Skeletal muscle tissue (tissue), 4 donors: ENCODE data around the gene ATG12. TPM values are rescaled to one million over a fixed set of nuclear protein-coding genes. Genes with fewer than 3 reads are reported as not detected.

Source experiments
- H3K27ac ChIP-seq: one replicate; pipeline ENCODE4 v1.7.0; 2013; ENCODE audit warnings: mild to moderate bottlenecking, low read depth, low read length, inconsistent platforms
- H3K27me3 ChIP-seq, 3 donors: one replicate each; pipeline ENCODE4 v1.7.0; 2013; ENCODE audit warnings: low read length in 3 of 3; ENCODE audit not compliant: control insufficient read depth in 3 of 3, insufficient read depth in 3 of 3
- H3K36me3 ChIP-seq, 3 donors: one replicate each; pipeline ENCODE4 v1.7.0; 2013; ENCODE audit warnings: low read length in 3 of 3; ENCODE audit not compliant: control insufficient read depth in 3 of 3, insufficient read depth in 3 of 3
- H3K4me1 ChIP-seq, 3 donors: one replicate each; pipeline ENCODE4 v1.7.0; 2013; ENCODE audit warnings: low read length in 3 of 3, mild to moderate bottlenecking in 3 of 3; ENCODE audit not compliant: control insufficient read depth in 3 of 3, insufficient read depth in 3 of 3
- H3K4me3 ChIP-seq, 3 donors: one replicate each; pipeline ENCODE4 v1.7.0; 2013; ENCODE audit warnings: low read length in 3 of 3
- H3K9ac ChIP-seq, 3 donors: one replicate each; pipeline ENCODE4 v1.7.0; 2013; ENCODE audit warnings: low read length in 3 of 3, mild to moderate bottlenecking in 3 of 3, moderate library complexity in 2 of 3, low read depth in 1 of 3
- H3K9me3 ChIP-seq, 3 donors: one replicate each; pipeline ENCODE4 v1.7.0; 2013; ENCODE audit warnings: low read length in 3 of 3; ENCODE audit not compliant: control insufficient read depth in 3 of 3
- total RNA-seq: library from RNA; depleted of rRNA; stranded (reverse); fragments of >200 nt; gene quantifications from one replicate; pipeline ENCODE4 v1.2.3, GENCODE V29; 2014
- donor health status: Osteomylitis.

ATG12 gene
- total RNA-seq, 1 donor from 2014 or later = 26.1 TPM

DNA sequence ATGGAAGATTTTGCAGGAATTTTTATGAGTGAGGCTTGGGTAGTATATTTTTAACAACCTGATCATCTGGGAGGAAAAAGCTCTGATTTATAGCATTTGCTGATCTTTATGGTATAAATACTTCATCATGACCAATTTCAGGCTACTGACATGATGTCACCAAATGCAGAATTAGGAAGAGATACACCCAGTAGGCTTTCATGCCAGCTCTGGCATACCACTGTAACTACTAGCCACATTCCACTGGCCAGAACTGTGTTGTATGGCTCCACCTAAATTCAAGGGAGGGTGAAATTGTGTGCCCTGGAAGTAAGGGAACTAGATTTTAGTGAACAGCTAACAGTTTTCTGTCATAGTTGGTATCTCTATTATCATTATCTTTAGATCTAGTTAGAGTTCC lies 18.0 kb upstream of the ATG12 start:
- Histone ChIP-seq H3K9me3 (peaks cover 0 to 2% (median 0%) of the 10 kb centered on the region in 3 donors), H3K4me1 (peaks cover 0 to 11% (median 11%) of the 10 kb centered on the region in 3 donors), H3K27me3 (no peaks in the 10 kb centered on the region), H3K9ac (no peak overlapping the region), H3K27ac (no peak overlapping the region), H3K4me3 (no peak overlapping the region), H3K36me3 (no peaks in the 10 kb centered on the region)

DNA sequence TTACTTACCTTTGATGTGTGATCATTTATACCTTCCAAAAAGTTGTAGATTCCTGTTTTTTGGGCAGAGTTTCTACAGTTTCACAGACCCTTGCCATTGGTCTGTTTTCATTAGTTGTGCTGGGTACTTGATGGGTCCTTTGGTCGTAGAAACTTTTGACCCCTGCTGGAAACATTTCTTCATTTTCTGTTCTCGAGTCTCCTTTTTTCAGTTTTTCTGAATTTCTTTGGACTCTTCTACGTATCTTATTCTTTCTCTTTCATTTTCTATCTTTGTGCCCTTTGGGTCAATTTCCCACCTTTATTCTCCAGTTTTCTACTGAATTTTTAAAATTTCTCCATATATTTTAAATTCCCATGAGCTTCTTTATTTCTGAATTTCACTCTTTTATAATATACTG lies 17.0 kb upstream of the ATG12 start:
- Histone ChIP-seq H3K9ac (no peak overlapping the region), H3K9me3 (no peaks in the 10 kb centered on the region), H3K27me3 (no peaks in the 10 kb centered on the region), H3K27ac (no peak overlapping the region), H3K36me3 (no peaks in the 10 kb centered on the region), H3K4me3 (no peak overlapping the region), H3K4me1 (peaks cover 0 to 11% (median 11%) of the 10 kb centered on the region in 3 donors)

DNA sequence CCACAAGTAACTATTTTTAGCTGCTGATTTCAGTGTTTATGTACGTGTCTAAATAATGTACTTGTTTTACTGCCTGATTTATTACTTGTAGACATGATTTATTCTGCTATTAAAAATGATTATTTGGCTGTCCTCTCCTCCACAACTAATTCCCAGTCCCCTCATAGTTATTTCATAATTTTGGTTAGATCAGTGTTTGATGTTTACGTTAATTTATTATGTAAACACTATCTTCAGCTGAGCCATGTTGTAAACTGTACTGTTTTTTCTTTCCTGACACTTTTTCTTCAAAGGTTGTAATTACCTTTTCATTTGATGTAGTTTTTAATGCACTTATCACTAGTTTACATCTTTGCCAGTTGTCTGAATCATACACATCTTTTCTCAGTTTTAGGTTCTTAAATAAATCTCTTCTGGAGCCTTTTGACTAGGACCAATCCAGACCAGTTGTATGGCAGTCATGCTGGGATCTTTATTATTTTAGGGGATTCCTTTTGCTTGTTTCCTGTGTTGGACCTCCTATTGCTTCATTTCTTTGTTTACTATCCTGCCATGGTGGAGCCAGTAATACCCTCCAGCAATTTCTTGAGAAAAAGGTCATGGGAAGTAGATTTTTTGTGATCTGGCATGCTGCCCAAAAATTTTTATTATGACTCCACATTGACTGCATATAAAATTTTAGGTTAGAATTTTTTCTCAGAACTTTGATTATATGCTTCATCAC lies 16.4 kb upstream of the ATG12 start:
- Histone ChIP-seq H3K4me3 (no peak overlapping the region), H3K9me3 (no peaks in the 10 kb centered on the region), H3K27ac (no peak overlapping the region), H3K9ac (peak overlapping the region in 1 of 3 donors; percentile 54), H3K36me3 (no peaks in the 10 kb centered on the region), H3K4me1 (peaks cover 0 to 11% (median 11%) of the 10 kb centered on the region in 3 donors), H3K27me3 (no peaks in the 10 kb centered on the region)

DNA sequence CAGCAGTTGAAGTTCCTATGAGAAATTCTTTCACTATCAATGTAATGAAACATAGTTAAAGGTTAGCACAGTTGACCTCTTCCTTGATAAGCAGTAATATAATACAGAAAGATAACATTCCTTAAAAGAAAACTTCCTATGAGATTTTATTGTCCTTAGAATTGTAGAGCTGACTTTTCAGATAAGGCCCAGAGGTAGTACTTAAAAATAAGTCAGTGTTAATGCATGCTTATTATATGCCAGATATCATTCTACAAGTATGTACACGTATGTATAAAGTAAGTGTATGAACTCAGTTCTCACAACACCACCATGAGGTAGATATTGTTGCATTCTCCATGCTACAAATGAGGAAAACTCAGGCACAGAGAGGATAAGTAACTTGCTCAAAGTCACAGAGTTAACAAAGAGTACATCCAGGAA lies 15.7 kb upstream of the ATG12 start:
- Histone ChIP-seq H3K4me1 (peaks cover 0 to 11% (median 11%) of the 10 kb centered on the region in 3 donors), H3K9me3 (no peaks in the 10 kb centered on the region), H3K27ac (no peak overlapping the region), H3K4me3 (no peak overlapping the region), H3K36me3 (no peaks in the 10 kb centered on the region), H3K9ac (peak overlapping the region in 1 of 3 donors; percentile 54), H3K27me3 (no peaks in the 10 kb centered on the region)

DNA sequence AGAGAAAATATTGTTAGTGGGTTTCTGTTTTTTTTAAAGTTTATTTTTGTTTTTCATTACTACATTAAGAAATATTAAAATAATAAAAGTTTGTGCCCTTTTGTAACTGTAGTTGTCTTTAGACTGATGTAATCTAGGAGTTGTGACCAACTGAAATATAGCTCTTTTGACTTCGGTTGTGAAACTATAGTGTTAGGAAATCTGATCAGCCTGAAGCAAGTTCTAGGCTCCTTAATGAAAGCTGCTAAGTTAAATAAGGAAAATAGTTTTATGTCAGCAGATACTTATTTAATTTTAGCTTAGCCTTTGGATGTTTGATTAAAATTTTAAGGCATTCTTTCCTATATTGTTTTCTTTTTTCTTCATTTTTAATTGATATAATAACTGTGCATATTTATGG lies 14.6 kb upstream of the ATG12 start:
- Histone ChIP-seq H3K27me3 (no peaks in the 10 kb centered on the region), H3K36me3 (no peaks in the 10 kb centered on the region), H3K9me3 (no peaks in the 10 kb centered on the region), H3K4me3 (no peak overlapping the region), H3K9ac (no peak overlapping the region), H3K27ac (no peak overlapping the region), H3K4me1 (peaks cover 1 to 15% (median 14%) of the 10 kb centered on the region in 3 donors)

DNA sequence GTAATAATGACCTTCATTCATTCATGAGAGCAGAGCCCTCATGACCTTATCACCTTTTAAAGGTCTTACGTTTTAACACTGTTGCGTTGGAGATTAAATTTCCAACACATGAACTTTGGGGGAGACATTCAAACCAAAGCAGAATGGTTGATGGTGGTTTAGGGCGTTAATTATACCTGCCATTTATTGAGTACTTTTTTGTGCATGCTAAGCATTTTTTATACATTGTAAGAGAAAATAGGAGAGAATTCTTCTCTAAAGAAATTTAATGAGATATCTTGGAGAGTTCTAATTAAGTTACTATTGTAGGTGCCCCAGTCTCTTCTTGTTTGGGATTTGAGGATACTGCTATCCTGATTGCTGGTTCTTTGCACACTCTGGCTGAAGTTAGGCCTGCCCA lies 12.8 kb upstream of the ATG12 start:
- Histone ChIP-seq H3K4me1 (peaks cover 3 to 20% (median 20%) of the 10 kb centered on the region in 3 donors), H3K4me3 (no peak overlapping the region), H3K27ac (no peak overlapping the region), H3K9ac (no peak overlapping the region), H3K36me3 (no peaks in the 10 kb centered on the region), H3K27me3 (no peaks in the 10 kb centered on the region), H3K9me3 (no peaks in the 10 kb centered on the region)

DNA sequence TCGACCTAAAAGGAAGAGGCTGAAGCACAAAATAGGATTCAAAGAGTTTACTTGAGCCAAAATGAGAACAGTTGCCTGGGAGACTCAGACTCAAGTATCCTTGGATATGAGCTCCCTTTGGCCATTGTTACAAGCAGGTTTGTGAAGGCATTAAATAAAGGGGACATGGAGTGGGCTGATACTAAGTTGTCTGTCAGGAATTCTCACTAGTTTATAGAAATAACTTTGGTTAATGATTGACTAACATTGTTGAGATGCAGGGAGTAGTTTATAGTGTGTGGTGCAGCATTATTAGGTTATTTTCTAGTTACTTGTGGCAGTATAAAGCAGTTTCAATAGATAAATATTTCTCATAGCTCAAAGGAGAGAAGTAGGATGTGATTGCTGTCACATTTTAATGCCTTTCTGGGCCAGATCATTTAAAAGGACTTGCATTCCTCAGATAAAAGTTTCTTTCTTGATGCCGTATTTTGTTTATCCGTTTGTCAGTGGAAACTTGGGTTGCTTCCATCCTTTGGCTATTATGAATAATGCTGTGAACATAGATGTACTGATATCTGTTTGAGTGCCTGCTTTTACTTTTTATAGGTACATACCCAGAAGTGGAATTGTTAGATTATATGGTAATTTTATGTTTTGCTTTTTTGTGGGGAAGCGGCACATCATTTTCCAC lies 9.5 kb upstream of the ATG12 start:
- no peaks in the 10 kb centered on the region for H3K9me3 ChIP-seq
- H3K9ac ChIP-seq = no peak overlapping the region
- peaks cover 3 to 11% (median 9%) of the 10 kb centered on the region in 3 donors for H3K4me1 ChIP-seq
- no peaks in the 10 kb centered on the region for H3K36me3 ChIP-seq
- peak overlapping the region in 2 of 3 donors; percentile 5 to 23 for H3K4me3 ChIP-seq
- H3K27me3 ChIP-seq = no peaks in the 10 kb centered on the region
- H3K27ac ChIP-seq = peak overlapping the region; percentile 46

DNA sequence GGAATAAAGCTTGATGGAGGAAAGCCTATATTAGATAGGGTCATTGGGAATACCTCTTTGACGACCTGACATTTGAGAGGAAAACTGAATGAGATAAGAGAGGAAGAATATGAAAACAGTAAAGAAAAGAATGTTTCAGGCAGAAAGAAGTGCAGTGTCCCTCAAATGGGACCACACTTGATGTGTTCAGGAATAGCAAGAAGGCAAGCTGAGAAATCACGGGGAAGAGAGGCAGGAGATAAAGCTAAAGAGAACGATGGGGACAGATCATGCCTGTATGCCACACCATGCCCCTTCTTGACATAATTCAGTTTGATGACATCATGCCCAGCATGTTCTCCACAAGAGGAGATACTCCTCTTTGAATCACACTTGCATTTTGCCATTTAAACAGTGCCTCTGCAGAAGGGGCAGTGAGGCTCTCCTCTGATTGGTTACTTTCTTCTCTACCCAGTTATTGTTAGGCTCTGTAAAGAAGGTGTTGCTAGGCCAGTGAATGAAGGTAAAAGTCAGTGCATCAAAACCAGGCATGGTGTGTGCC lies 8.0 kb upstream of the ATG12 start:
- Histone ChIP-seq H3K36me3 (no peaks in the 10 kb centered on the region), H3K4me1 (peaks cover 3 to 22% (median 11%) of the 10 kb centered on the region in 3 donors), H3K4me3 (no peak overlapping the region), H3K9ac (no peak overlapping the region), H3K9me3 (no peaks in the 10 kb centered on the region), H3K27me3 (no peaks in the 10 kb centered on the region), H3K27ac (no peak overlapping the region)

DNA sequence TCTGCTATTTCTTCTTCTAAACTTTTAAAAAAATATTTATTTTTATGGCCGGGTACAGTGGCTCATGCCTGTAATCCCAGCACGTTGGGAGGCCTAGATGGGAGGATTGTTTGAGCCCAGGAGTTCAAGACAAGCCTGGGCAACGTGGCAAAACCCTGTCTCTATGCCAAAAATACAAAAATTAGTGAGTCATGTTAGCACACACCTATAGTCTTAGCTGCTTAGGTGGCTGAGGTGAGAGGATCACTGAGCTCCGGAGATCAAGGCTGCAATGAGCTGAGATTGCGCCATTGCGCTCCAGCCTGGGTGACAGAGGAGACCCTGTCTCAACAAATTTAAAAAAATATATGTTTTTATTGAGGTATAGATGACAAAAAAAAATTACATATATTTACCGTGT lies 5.9 kb upstream of the ATG12 start:
- Histone ChIP-seq H3K4me1 (peaks cover 15 to 35% (median 28%) of the 10 kb centered on the region in 3 donors), H3K36me3 (peaks cover 0 to 2% (median 0%) of the 10 kb centered on the region in 3 donors), H3K4me3 (no peak overlapping the region), H3K9me3 (no peaks in the 10 kb centered on the region), H3K27me3 (no peaks in the 10 kb centered on the region), H3K27ac (no peak overlapping the region), H3K9ac (no peak overlapping the region)

DNA sequence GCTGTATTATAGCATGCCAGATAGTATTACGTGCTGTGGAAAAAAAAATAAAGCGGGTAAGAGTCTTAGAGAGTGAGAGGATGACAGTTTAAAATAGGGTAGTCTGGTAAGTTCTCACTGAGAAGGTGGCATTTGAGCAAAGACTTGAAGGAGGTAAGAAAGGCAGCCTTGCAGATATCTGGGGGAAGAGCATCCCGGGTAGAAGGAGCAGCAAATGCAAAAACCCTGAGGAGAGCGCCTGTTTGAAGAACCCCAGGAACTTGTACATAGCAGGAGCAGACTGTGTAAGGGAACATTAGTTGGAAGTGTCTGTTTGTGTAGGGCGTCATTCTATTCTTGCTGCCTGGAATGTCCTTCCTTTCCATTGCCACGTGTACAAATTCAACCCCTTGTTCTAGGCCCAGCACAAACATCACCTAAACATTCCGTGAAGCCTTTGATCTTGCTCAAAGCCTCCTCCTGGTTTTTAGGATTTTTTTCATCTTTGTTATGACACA lies 3.0 kb upstream of the ATG12 start:
- peaks cover 12 to 38% (median 32%) of the 10 kb centered on the region in 3 donors for H3K4me1 ChIP-seq

More for the DNA sequence above, 3.0 kb upstream of the ATG12 start:
- Histone ChIP-seq H3K27ac (peak overlapping the region; percentile 37), H3K4me3 (peak overlapping the region in 1 of 3 donors; percentile 5), H3K9me3 (no peaks in the 10 kb centered on the region), H3K27me3 (no peaks in the 10 kb centered on the region), H3K36me3 (peaks cover 0 to 2% (median 0%) of the 10 kb centered on the region in 3 donors), H3K9ac (peak overlapping the region in 1 of 3 donors; percentile 51)
